Measurements from ENCODE around the gene RIPOR3. TPM values are rescaled to one million over a fixed set of nuclear protein-coding genes. Genes with fewer than 3 reads are reported as not detected.

The RIPOR3 gene
- polyA plus RNA-seq, 1 donor from 2014 or later = not detected

DNA sequence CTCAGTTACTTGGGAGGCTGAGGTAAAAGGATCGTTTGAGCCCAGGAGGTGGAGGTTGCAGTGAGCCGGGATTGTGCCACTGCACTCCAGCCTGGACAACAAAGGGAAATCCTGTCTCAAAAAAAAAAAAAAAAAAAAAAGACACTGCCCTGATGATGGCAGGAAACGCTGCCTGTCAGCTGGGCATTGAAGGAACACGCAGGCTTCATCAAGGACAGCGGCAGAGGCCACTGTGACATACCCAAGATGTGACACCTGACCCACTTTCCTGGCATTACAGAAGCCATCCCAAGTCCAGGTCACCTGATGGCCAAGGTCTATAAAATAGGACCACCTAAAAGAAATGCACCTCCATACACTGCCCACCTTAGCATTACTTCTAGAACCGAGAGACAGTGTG is 75.9 kb downstream of the RIPOR3 start:
- no peak overlapping the region for H3K4me3 ChIP-seq (ENCODE audit: low read length)
- H3K9me2 ChIP-seq (ENCODE audit: insufficient read depth, low read length) = no peaks in the 10 kb centered on the region
- H3K9ac ChIP-seq (ENCODE audit: low read length) = no peak overlapping the region
- TF ChIP-seq EP300 (conservative IDR thresholded peaks at IDR 0.05; ENCODE audit: poor library complexity, severe bottlenecking) = no peak
- TF ChIP-seq, protein P1, sequence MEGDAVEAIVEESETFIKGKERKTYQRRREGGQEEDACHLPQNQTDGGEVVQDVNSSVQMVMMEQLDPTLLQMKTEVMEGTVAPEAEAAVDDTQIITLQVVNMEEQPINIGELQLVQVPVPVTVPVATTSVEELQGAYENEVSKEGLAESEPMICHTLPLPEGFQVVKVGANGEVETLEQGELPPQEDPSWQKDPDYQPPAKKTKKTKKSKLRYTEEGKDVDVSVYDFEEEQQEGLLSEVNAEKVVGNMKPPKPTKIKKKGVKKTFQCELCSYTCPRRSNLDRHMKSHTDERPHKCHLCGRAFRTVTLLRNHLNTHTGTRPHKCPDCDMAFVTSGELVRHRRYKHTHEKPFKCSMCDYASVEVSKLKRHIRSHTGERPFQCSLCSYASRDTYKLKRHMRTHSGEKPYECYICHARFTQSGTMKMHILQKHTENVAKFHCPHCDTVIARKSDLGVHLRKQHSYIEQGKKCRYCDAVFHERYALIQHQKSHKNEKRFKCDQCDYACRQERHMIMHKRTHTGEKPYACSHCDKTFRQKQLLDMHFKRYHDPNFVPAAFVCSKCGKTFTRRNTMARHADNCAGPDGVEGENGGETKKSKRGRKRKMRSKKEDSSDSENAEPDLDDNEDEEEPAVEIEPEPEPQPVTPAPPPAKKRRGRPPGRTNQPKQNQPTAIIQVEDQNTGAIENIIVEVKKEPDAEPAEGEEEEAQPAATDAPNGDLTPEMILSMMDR (IDR thresholded peaks at IDR 0.05; ENCODE audit: poor library complexity, severe bottlenecking) = no peak
- no peak for TF ChIP-seq RAD21 (conservative IDR thresholded peaks at IDR 0.05)
- TF ChIP-seq EZH2 (IDR thresholded peaks at IDR 0.05; ENCODE audit: borderline replicate concordance, insufficient read depth, low read length, poor library complexity, severe bottlenecking) = no peak
- TF ChIP-seq, protein P2, sequence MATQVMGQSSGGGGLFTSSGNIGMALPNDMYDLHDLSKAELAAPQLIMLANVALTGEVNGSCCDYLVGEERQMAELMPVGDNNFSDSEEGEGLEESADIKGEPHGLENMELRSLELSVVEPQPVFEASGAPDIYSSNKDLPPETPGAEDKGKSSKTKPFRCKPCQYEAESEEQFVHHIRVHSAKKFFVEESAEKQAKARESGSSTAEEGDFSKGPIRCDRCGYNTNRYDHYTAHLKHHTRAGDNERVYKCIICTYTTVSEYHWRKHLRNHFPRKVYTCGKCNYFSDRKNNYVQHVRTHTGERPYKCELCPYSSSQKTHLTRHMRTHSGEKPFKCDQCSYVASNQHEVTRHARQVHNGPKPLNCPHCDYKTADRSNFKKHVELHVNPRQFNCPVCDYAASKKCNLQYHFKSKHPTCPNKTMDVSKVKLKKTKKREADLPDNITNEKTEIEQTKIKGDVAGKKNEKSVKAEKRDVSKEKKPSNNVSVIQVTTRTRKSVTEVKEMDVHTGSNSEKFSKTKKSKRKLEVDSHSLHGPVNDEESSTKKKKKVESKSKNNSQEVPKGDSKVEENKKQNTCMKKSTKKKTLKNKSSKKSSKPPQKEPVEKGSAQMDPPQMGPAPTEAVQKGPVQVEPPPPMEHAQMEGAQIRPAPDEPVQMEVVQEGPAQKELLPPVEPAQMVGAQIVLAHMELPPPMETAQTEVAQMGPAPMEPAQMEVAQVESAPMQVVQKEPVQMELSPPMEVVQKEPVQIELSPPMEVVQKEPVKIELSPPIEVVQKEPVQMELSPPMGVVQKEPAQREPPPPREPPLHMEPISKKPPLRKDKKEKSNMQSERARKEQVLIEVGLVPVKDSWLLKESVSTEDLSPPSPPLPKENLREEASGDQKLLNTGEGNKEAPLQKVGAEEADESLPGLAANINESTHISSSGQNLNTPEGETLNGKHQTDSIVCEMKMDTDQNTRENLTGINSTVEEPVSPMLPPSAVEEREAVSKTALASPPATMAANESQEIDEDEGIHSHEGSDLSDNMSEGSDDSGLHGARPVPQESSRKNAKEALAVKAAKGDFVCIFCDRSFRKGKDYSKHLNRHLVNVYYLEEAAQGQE (IDR thresholded peaks at IDR 0.05; ENCODE audit: borderline replicate concordance) = no peak
- TF ChIP-seq TAF1 (IDR thresholded peaks at IDR 0.05; ENCODE audit: low read depth) = no peak
- no peak for TF ChIP-seq POLR2AphosphoS5 (IDR thresholded peaks at IDR 0.05)
- H3K27me3 ChIP-seq (ENCODE audit: insufficient read depth, low read depth, low read length) = no peaks in the 10 kb centered on the region
- H2AFZ ChIP-seq (ENCODE audit: low read depth, low read length) = no peak overlapping the region
- H3K4me2 ChIP-seq (ENCODE audit: low read length) = no peak overlapping the region
- H3K9me3 ChIP-seq (ENCODE audit: low read length) = no peaks in the 10 kb centered on the region
- H4K20me1 ChIP-seq (ENCODE audit: insufficient read depth) = no peaks in the 10 kb centered on the region
- no peaks in the 10 kb centered on the region for H3F3A ChIP-seq (ENCODE audit: insufficient read depth, low read length, poor library complexity, severe bottlenecking)
- H3K79me2 ChIP-seq (replicated peaks; ENCODE audit: insufficient read depth, low read length) = no peaks in the 10 kb centered on the region
- no peak overlapping the region for H3K27ac ChIP-seq (ENCODE audit: low read length)
- no peaks in the 10 kb centered on the region for H3K36me3 ChIP-seq (ENCODE audit: insufficient read depth, low read length)

DNA sequence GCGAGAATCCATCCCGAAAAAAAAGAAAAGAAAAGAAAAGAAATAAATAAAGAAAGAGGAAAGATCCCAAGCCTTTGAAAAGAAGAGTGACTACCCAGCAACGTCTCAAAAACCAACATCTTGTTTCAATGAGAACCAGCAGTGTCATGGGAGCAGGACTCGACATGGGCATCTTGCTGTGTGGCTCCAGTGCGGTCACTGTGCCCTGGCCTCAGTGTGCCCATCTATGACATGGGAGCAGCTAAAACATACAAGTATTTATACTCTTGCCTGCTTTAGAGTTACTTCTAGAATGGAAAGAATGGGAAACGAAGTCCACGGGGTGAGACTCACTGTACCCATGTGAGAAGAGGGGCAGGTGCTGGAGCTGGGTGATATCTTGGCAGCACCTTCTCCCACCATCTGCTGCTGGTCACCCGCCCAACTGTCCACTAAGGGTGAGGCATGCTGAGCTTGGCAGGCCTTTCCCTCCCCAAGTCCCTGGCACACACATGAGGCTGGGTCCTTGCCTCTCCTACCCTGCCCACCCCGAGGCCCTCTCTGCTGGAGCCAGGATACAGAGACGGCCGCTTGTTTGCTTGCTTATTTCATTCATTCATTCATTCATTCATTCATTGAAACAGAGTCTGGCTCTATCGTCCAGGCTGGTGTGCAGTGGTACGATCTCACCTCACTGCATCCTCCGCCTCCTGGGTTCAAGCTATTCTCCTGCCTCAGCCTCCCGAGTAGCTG is 77.7 kb downstream of the RIPOR3 start:
- Histone ChIP-seq H3F3A (ENCODE audit: insufficient read depth, low read length, poor library complexity, severe bottlenecking) (no peaks in the 10 kb centered on the region), H3K27ac (ENCODE audit: low read length) (no peak overlapping the region), H3K79me2 (replicated peaks; ENCODE audit: insufficient read depth, low read length) (no peaks in the 10 kb centered on the region), H2AFZ (ENCODE audit: low read depth, low read length) (no peak overlapping the region), H3K36me3 (ENCODE audit: insufficient read depth, low read length) (no peaks in the 10 kb centered on the region), H3K4me2 (ENCODE audit: low read length) (no peak overlapping the region), H3K9me2 (ENCODE audit: insufficient read depth, low read length) (no peaks in the 10 kb centered on the region), H3K9me3 (ENCODE audit: low read length) (no peaks in the 10 kb centered on the region), H3K27me3 (ENCODE audit: insufficient read depth, low read depth, low read length) (no peaks in the 10 kb centered on the region), H4K20me1 (ENCODE audit: insufficient read depth) (no peaks in the 10 kb centered on the region), H3K4me3 (ENCODE audit: low read length) (no peak overlapping the region), H3K9ac (ENCODE audit: low read length) (no peak overlapping the region)
- TF ChIP-seq MXI1 (conservative IDR thresholded peaks at IDR 0.05; ENCODE audit: poor library complexity, severe bottlenecking) (no peak), EP300 (conservative IDR thresholded peaks at IDR 0.05; ENCODE audit: poor library complexity, severe bottlenecking) (no peak), RAD21 (conservative IDR thresholded peaks at IDR 0.05) (no peak)
- TF ChIP-seq, protein P1 (IDR thresholded peaks at IDR 0.05; ENCODE audit: poor library complexity, severe bottlenecking) = no peak
